Epithelial cell of proximal tubule (primary cell): ENCODE data around the gene TBC1D2. TPM values are rescaled to one million over a fixed set of nuclear protein-coding genes. Genes with fewer than 3 reads are reported as not detected.

ENCODE experiments used
- DNase-seq: peaks from one replicate; pipeline ENCODE4 v3.0.0-alpha.2; 2011; ENCODE audit warnings: low read depth
- H3K4me3 ChIP-seq: 2 replicates; pipeline ENCODE4 v1.5.1; 2011; ENCODE audit warnings: low read depth, mild to moderate bottlenecking, low read length
- total RNA-seq: library from RNA; depleted of rRNA; stranded (reverse); fragments of >200 nt; gene quantifications from 2 replicates; pipeline ENCODE4 v1.2.3, GENCODE V29; 2015
- TF ChIP-seq, protein P1 (sequence below): conservative IDR thresholded peaks from 2 replicates; pipeline ENCODE4 v1.5.1; 2012; ENCODE audit warnings: low read depth, mild to moderate bottlenecking, low read length

TBC1D2 gene
- total RNA-seq, 1 donor from 2014 or later, result 17.2 TPM

DNA sequence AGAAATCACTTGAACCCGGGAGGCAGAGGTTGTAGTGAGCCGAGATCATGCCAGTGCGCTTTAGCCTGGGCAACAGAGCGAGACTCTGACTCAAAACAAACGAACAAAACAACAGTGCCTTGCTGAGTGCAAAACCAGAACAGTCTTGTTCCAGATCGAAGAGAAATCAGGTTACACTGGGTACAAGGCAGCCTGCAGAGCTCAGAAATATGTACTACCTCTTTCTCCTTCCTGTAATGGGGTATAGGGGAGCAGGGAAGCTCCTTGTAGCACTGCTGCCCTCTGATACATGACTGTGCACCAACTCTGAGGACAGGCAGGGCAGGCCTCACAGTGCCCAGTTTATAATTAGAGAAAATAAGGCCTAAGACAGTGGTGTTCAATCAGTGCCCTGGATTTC, 24.7 kb downstream of the TBC1D2 start:
- no peak for DNase-seq
- TF ChIP-seq, protein P1, sequence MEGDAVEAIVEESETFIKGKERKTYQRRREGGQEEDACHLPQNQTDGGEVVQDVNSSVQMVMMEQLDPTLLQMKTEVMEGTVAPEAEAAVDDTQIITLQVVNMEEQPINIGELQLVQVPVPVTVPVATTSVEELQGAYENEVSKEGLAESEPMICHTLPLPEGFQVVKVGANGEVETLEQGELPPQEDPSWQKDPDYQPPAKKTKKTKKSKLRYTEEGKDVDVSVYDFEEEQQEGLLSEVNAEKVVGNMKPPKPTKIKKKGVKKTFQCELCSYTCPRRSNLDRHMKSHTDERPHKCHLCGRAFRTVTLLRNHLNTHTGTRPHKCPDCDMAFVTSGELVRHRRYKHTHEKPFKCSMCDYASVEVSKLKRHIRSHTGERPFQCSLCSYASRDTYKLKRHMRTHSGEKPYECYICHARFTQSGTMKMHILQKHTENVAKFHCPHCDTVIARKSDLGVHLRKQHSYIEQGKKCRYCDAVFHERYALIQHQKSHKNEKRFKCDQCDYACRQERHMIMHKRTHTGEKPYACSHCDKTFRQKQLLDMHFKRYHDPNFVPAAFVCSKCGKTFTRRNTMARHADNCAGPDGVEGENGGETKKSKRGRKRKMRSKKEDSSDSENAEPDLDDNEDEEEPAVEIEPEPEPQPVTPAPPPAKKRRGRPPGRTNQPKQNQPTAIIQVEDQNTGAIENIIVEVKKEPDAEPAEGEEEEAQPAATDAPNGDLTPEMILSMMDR, result no peak
- H3K4me3 ChIP-seq, result no peak overlapping the region

DNA sequence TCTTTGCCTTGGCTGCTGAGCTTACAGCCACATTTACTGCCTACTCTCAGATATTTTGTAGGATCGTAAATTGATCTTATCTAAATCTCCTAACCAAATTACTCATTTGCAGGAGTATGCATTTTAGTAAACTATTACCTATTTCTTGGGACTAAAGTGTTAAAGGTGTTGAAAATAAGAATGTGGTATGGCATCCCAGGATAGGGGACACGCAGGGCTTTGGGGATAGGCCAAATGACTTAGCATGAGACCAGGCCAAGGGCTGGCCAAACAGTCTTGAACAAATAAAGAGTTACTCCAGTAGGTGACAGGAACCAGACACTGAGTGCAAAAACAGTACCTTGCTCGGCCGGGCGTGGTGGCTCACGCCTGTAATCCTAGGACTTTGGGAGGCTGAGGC, 25.1 kb downstream of the TBC1D2 start:
- H3K4me3 ChIP-seq, result no peak overlapping the region
- no peak for DNase-seq
- TF ChIP-seq, protein P1, result no peak

DNA sequence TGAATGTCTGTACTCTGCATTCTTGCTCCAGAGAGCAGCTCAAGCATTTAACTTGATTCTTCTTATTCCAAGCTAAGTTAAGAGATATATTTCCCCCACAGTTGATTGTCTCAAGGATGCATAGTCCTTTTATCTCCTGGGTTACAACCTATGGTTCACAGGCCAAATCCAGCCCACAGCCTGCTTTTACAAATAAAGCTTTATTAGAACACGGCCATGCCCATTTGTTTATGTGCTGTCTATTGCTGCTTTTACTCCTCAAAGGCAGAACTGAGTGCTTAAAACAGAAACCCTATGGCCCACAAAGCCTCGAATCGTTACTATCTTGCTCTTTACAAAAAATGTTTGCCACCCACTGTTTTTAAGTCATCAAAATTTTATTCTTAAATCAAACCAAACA, 25.8 kb downstream of the TBC1D2 start:
- TF ChIP-seq, protein P1, result no peak
- no peak overlapping the region for H3K4me3 ChIP-seq
- DNase-seq, result no peak

DNA sequence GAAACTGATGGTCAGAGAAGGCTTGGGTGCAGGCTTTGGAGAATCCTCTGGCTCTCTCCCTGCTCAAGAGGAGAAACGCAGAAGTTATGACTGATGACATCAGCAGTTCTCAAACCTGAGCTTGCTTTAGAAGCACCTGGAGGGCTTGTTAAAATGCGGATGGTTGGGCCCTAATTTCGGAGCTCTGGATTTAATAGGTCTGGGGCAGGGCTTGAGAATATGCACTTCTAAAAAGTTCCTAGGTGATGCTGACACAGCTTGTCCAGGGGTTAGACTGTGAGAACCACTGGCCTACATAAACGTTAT, 26.4 kb downstream of the TBC1D2 start:
- TF ChIP-seq, protein P1, result no peak
- DNase-seq, result no peak

DNA sequence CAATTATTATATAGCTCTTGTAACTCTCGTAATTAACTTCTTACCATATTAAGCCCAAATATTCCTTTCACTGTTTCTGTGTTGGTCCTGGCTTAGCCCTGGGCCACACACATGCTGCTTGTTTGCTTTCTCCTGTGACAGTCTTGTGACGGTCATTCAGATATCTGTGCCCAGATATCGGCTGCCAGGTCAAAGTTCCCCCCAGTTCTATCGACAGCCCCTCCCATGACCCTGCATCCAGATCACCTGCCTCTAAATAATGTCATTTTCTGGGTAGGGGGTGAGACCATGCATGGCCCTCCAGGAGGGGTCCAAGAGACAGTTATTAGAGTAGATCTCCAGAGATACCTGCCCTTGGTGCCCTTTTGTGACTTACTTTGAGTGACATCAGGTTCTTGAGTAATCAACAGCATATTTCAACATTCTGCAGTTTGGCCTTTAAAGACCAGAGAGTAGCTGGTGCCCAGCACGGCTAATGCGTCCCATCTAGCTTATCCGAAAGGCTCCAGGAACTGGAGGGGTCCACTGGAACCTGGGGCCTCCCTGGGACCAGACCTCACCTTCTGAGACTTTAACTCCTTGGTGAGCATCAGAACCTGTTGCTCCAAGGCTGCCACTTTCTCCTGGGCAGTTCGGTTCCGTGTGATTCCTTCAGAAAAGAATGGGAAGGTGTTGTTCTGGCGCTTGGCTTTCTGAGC, 26.9 kb downstream of the TBC1D2 start:
- DNase-seq, result no peak
- no peak overlapping the region for H3K4me3 ChIP-seq
- TF ChIP-seq, protein P1, result no peak

More for the DNA sequence above, 26.4 kb downstream of the TBC1D2 start:
- H3K4me3 ChIP-seq, result no peak overlapping the region

DNA sequence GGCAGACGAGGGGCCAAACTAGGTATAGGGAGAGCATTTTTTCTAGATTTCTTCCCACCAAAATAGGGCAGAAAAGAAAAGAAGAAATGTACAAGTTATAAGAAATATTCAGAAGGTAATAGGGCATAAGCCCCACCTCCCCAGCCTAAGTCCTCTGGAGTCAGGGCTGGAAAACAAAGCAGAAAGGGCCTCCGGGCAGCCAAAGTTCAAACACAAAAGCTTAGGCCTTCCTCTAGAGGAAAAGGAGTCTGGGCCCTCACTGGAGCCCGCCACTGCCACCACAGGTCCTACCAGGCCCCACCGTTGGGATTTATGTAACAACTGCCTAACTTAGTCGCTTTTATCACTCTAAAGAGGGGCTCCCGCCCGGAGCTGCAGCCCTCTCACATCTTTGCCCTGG, 27.6 kb downstream of the TBC1D2 start:
- TF ChIP-seq, protein P1, result no peak
- DNase-seq, result no peak
- H3K4me3 ChIP-seq, result no peak overlapping the region

DNA sequence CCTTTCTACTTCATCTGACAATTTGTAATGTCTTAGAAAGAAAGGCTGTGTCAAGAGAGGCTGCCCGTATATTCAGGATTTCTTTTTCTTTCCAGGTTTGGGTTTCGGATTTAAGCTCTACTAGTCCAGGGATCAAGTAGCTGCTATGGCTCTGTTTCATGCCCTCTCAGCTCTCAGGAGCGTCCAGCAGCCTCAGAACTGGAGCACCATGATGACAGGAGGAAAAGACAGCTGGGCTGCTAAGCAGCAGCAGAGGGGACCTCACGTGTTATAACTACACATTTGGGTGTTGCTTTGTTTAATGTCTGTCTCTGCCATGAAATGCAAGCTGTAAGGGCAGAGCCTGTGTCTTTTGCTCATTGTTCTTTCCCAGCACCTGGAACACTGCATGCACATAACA, 28.5 kb downstream of the TBC1D2 start:
- TF ChIP-seq, protein P1, result no peak
- no peak overlapping the region for H3K4me3 ChIP-seq
- DNase-seq, result no peak
